T1000 (cell line): ENCODE results near the gene FAM136A.
"Not testable (repeated sequence)": the region's sequence is repeated elsewhere in the genome, so short reads cannot be mapped to it uniquely, and the experiment has no call there.

ENCODE experiments used
- DNase-seq: peaks from one replicate; lab custom pipeline; 2025; ENCODE audit warnings: mixed read lengths; lab: John Stamatoyannopoulos, UW

Gene FAM136A

DNA sequence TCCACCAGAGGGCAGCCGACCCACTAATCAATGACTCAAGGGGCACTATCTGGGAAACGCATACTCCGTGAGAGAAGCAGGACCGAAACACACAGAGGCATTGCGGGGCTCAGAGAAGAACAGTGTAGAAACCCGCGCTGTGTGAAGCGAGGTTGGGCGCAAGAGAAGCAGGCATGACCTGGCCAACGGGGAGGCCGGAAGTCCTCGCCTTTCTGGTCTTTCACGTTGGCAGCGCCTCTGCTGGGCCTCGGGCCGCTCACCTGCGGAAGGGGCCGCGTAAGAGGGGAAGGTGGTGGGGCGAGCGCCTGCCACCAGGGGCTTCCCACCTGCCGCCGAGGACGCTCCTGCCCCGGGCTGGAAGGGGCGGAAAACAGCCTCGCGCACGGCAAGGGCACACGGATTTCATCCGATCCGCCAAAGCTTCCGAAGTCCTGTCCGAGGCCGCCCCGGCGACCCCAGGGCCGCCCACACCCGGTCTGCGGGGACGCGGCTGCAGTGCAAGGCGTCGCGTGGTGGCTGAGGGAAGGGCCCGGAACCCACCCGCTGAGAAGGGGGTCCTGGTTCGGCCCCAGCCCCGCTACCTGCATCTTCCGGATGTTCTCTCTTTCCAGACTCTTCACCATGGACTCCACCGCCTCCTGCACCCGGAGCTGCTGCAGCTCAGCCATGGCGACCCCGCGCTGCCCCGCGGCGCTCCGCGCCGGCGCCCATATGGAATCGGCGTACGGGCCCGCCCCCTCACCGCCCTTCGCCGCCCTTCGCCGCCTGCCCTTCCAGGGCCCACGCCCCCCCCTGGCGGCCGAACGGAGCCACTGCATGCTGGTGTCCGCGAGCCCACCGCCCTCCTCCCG lies at the start of gene FAM136A:
TSS of gene FAM136A (minus strand) at position 724 of the 851 bp plus-strand sequence. CDS start at position 668, 56 bp downstream.
- DNase-seq, result peak; percentile 82

GRCh38 chr2:70349921-70350685 lies 48.2 kb upstream of the FAM136A start:
- no peak for DNase-seq

- DNase-seq, result no peak
Measured at GRCh38 chr2:70347831-70348230, 46.0 kb upstream of the FAM136A start.

DNA sequence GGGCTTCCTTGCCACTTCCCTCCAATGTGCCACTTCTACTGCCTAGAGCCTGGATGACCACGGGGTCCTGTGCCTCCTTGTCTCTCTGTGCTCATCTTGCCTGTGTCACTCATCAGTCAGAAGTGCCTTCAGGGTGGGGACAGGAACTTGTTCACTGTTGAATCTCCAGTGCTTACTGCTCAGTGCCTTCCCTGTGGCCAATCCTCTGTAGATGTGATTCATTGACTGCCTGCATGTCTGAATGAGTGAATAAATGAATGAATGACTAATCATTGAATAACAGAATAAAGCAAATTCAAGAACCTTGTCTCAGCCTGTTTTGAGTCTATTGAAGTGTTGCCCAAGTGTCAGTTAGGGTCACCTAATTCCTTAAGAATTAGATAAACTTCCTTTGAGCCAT lies 42.3 kb upstream of the FAM136A start:
- no peak for DNase-seq

GRCh38 chr2:70341477-70341765 lies 39.6 kb upstream of the FAM136A start:
- DNase-seq, result no peak

GRCh38 chr2:70340761-70341476 lies 39.1 kb upstream of the FAM136A start:
- no peak for DNase-seq

- no peak for DNase-seq
Measured at GRCh38 chr2:70340075-70340474, 38.2 kb upstream of the FAM136A start.

GRCh38 chr2:70336552-70336951 lies 34.7 kb upstream of the FAM136A start:
- no peak for DNase-seq

DNA sequence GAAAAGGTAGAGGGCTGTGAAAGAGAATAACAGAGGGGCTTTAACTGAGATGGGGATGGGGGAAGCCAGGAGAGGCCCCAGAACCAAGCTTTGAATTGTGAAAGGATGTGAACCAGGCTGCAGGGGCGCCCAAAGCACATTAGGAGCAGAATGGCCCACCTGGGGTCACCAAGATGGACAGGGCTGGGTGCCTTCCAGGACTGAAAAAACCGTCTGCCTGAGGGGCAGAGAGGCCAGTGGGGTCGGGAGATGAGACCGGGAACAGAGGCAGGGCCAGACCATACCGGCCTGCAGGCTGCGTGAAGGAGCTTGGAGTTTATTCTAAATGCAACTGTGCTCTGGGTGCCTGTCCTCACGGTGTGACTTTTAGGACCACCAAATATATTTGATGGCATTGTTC lies 29.1 kb upstream of the FAM136A start:
- no peak for DNase-seq

DNA sequence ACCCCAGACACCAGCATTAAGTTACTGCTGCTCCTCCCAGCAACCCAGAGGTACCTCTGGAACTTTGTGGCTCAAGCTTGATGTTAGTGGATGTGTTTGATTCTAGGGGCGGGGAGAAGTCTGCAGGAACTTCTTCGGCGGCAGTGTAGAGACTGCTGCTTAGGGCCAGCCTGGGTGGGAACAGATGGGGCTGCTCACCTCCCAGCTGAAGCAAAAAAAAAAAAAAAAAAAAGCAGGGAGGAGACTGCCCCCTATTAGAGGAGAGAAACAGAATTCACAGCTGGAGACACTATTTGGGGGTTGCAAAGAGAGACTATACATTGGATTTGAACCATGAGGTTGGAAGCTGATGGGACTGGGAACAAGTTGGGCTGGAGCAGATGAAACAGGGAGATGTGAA lies 28.6 kb upstream of the FAM136A start:
- DNase-seq, result no peak

GRCh38 chr2:70328921-70329561 lies 27.2 kb upstream of the FAM136A start:
- DNase-seq, result no peak

DNA sequence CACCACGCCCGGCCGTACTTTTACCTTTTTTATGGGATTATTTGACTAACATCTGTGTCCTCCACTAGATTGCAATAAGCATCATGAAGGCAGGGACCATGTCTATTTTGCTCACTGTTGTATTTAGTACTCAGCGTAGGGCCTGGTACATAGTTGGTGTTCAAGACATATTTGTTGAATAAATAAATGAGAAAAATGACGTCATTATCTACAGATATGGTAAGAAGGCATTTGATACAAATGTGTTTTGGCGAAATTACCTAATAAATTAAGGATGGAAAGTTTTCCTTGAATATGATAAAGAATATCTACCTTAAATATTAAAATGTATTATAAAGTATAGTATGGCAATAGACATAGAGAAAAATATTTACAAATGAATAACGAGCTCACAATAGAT lies 24.0 kb upstream of the FAM136A start:
- DNase-seq, result no peak

DNA sequence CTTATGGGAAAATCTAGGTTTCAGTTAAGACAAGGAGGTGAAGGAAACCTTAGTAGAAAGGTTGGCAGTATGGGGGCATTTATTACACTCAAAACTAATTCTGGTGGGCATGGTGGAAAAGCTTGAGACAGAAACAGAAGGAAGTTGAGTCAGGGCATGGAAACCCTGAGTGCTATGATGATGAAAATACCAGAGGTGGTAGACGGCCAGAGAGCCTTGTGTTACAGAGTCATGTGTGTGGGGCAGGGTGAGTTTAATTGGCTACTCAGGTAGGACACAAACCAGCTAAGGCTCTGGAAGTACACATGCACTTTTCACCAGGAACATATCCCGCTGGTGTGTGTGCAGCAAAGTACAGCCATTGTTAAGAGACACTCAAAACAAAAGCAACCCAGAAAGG lies 20.7 kb upstream of the FAM136A start:
- DNase-seq, result no peak

GRCh38 chr2:70321370-70321769 lies 19.5 kb upstream of the FAM136A start:
- DNase-seq, result no peak

DNA sequence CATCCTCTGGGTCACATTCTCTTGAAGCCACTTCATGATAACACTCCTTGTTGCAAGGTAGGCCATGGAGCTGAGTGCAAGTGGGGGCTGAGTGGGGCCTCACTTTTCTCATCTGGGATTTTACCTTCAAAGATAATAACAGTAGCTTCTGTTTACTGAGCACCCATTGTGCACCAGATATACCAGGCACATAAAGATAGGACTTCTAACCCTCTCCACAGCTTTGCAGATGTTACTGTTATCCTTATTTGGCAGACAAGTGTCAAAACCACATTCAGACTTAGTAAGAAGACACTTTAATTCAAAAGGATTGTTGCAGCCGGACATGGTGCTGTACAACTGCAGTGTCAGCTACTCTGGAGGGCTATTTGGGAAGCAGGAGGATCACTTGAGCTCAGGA lies 12.8 kb upstream of the FAM136A start:
- no peak for DNase-seq

- no peak for DNase-seq
Measured at GRCh38 chr2:70312560-70312959, 10.7 kb upstream of the FAM136A start.

- no peak for DNase-seq
Measured at GRCh38 chr2:70310899-70311298, 9.0 kb upstream of the FAM136A start.

GRCh38 chr2:70305531-70305930 lies 3.7 kb upstream of the FAM136A start:
- DNase-seq, result no peak

DNA sequence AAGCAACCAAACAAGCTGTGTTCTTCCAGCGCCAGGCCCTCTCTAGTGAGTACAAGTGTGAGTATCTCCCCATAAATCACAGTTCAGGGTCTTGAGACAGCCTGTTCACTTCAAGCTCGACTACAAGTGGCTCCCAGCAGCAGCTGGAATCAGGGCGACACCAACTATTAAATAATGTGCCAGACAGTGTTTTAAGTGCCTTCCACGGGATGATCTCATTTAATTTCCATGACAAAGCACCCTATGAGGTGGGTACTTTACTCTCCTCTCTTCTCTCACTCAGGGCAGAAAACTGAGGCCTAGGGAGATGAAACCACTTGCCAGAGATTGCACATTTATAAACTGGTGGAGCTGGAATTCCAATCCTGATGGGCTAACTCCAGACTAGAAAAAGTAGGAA lies 2.6 kb upstream of the FAM136A start:
- no peak for DNase-seq

- no peak for DNase-seq
Measured at GRCh38 chr2:70303186-70303585, 1.3 kb upstream of the FAM136A start.

DNA sequence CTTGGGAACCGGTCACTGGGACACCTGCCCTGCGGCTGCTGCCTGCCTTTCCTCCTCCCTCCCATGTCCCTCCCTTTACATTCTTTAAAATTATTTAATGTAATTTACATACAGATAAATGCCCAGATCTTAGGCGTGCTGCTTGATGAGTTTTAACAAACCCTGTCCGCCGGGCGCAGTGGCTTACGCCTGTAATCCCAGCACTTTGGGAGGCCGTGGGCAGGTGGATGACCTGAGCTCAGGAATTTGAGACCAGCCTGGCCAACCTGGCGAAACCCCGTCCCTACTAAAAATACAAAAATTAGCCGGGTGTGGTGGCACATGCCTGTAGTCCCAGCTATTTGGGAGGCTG lies 304 bp upstream of the FAM136A start:
- not testable (repeated sequence) for DNase-seq

GRCh38 chr2:70300771-70301343 lies 1.0 kb downstream of the FAM136A start:
- DNase-seq, result no peak
